Measurements from ENCODE around the gene LDB1.

Gene LDB1

DNA sequence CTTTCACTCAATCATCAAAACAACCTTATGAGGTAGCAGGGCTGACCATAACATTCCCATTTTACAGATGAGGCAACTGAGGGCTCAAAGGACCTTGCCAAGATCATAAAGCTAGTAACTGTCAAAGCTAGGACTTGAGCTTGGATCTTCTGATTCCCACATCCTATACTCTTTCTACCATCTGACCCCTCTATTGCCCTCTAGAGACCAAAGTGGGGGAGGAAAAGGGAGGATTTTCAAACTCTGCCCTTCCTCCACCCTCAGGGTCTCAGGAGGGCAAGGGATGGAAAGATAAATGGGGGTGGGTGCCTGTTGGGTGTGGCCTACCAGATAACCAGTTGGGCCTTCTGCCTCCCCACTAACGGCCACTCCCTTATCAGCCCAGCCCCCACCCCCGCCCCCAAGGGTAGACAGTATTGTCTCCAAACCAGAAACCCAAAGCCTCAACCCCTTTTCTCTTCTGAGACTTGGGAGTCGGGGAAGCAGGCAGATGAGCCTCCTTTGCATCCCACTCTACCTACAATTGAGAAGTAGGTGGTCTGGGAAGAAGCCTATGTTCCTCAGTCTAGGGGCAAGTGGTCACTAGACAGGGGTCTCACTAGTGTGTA lies 7.9 kb downstream of the LDB1 start:
- no peak for FAIRE-seq
- TF ChIP-seq, protein P1, sequence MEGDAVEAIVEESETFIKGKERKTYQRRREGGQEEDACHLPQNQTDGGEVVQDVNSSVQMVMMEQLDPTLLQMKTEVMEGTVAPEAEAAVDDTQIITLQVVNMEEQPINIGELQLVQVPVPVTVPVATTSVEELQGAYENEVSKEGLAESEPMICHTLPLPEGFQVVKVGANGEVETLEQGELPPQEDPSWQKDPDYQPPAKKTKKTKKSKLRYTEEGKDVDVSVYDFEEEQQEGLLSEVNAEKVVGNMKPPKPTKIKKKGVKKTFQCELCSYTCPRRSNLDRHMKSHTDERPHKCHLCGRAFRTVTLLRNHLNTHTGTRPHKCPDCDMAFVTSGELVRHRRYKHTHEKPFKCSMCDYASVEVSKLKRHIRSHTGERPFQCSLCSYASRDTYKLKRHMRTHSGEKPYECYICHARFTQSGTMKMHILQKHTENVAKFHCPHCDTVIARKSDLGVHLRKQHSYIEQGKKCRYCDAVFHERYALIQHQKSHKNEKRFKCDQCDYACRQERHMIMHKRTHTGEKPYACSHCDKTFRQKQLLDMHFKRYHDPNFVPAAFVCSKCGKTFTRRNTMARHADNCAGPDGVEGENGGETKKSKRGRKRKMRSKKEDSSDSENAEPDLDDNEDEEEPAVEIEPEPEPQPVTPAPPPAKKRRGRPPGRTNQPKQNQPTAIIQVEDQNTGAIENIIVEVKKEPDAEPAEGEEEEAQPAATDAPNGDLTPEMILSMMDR (IDR thresholded peaks at IDR 0.05; ENCODE audit: insufficient read depth, missing control alignments) = peak; percentile 18
- DNase-seq (ENCODE audit: insufficient read length, low spot score) = no peak

DNA sequence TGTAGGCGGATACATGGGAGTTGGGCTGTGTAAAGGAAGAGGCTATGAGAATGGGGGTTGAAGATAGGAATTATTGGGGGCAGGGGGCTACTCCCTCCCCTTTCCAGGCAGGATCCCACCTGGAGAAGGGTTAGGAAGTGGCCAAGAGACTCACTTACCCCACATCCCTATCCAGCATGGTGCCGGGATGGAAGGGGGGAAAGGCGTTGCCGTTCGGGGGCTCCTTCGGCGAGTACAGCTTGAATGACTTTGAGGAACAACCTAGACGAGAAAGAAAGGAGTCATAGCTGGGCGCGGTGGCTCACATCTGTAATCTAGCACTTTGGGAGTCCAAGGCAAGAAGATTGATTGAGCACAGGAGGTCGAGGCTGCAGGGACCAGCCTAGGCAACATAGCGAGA lies 8.9 kb downstream of the LDB1 start:
- TF ChIP-seq, protein P1 (IDR thresholded peaks at IDR 0.05; ENCODE audit: insufficient read depth, missing control alignments) = no peak
- DNase-seq (ENCODE audit: insufficient read length, low spot score) (no peak), FAIRE-seq (no peak)

DNA sequence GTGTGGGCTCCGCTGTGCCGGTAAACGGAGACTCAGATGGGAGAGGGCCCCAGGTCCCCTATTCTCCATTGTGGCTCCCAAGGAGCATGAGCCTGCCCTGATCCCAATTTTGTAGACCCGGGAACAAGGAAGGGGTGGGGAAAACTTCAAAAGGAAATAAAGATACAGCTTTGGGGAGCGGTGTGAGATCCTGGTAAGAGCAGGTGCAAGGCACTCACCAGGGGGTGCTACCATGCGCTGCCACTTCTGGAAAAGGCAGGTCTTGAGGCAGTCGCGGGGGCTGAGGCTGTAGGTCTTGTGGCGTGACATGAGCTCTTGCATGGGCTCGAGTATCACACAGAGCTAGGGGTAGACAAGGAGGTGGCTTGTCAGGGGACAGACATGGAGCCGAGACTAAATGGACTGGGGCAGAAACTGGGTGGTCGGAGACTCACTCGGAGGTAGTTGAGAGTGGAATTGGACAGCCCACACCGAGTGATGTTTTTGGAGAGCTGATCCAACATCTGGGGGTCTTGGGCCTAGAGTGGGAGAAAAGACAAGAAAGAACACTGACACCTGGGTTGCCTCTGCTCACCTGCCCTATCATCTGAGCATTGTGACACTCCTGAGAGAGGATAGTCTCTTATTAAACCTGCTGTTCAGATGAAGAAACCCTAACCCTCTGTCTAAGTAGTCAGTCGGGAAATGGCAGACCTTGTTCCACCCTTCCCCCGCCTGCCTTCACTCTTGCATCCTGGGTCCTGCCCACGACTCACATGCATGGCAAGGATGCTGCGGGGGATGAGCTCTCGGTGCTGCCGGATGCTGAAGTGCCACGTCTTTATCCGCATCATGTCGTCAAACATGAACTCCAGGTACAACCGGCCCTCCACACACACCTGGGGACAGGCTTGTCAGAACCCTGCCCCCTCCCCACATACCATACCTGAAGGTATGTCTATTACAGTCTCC lies 10.7 kb downstream of the LDB1 start:
- no peak for FAIRE-seq
- DNase-seq (ENCODE audit: insufficient read length, low spot score) = no peak
- TF ChIP-seq, protein P1 (IDR thresholded peaks at IDR 0.05; ENCODE audit: insufficient read depth, missing control alignments) = no peak

DNA sequence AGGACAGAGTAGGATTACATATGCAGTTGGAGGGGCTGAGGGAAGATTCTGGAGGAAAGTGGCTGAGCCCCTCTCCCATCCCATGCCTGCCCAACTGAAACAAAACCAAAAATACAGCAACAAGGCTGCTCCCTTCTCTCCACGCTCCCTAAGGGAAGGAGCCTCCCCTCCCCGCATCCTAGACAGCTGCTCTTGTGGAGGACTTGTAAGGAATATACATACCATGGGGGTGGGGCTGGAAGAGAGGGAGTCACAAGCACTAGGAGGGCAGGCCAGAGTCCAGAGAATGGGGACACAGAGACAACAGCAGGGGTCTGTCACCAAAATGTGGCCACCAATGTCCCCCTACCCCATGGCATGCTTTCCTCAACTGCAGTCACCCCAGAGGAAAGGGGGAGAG lies 13.2 kb downstream of the LDB1 start:
- no peak for DNase-seq (ENCODE audit: insufficient read length, low spot score)
- TF ChIP-seq, protein P1 (IDR thresholded peaks at IDR 0.05; ENCODE audit: insufficient read depth, missing control alignments) = no peak
- no peak for FAIRE-seq

DNA sequence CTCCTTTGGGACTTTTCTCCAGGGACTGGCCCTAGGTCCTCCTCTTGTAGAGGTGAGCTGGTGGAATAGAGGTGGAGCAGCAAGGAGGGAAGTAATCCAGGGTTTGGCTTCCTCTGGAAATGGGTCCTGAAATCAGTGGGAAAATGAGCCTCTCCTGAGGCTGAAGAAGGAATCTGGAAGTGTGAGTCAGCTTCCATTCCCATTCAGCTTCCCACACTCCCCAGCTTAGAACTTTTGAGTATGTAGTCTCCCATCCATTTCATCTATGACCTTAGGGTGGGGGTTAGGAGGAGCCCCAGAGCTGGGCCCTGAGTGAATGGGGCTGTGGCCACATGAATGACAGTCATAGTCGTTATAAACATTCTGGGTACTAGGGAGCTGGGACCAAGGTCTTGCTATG lies 17.7 kb downstream of the LDB1 start:
- no peak for FAIRE-seq
- TF ChIP-seq, protein P1 (IDR thresholded peaks at IDR 0.05; ENCODE audit: insufficient read depth, missing control alignments) = no peak
- DNase-seq (ENCODE audit: insufficient read length, low spot score) = no peak

DNA sequence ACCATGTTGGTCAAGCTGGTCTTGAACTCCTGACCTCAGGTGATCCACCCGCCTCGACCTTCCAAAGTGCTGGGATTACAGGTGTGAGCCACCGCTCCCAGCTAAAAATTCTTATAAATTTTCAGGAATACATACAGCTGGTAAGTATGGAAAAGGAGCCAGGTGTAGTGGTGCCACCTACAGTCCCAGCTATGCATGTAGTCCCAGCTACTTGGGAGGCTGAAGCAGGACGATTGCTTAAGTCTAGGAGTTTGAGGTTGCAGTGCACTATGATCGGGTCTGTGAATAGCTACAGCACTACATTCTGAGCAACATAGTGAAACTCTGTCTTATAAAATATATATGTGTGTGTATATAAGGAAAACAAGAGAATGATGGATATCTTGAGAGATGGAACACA lies 19.0 kb downstream of the LDB1 start:
- TF ChIP-seq, protein P1 (IDR thresholded peaks at IDR 0.05; ENCODE audit: insufficient read depth, missing control alignments) = no peak
- DNase-seq (ENCODE audit: insufficient read length, low spot score) = no peak
- FAIRE-seq = no peak

DNA sequence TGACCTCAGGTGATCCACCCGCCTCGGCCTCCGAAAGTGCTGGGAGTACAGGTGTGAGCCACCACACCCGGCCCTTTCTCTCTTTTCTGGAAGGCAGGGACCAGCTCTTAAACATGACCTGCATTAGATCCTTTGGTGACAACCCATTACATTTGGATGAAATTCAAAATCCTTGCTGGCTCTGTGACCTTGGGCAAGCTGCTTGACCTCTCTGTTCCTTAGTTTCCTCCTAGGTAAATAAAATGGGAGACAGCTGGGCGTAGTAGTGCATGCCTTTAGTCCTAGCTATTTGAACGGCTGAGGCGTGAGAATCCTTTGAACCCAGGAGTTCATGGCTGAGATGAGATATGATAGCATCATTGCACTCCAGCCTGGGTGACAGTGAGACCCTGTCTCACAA lies 23.7 kb downstream of the LDB1 start:
- DNase-seq (ENCODE audit: insufficient read length, low spot score) (no peak), FAIRE-seq (no peak)
- TF ChIP-seq, protein P1 (IDR thresholded peaks at IDR 0.05; ENCODE audit: insufficient read depth, missing control alignments) = no peak

All from D721Med (cell line).